Measurements from ENCODE around the gene PTPRD. TPM values are rescaled to one million over a fixed set of nuclear protein-coding genes. Genes with fewer than 3 reads are reported as not detected.

Gene PTPRD
- total RNA-seq, 2 donors from 2014 or later = 19.6 to 101 TPM

GRCh38 chr9:8521112-8521511 lies 2091.7 kb downstream of the PTPRD start:
- H3K4me3 ChIP-seq = no peak overlapping the region
- H3K4me1 ChIP-seq (ENCODE audit: control insufficient read depth in 1 of 2, low read depth in 2 of 2) = no peaks in the 10 kb centered on the region
- no peak overlapping the region for H3K27ac ChIP-seq
- ATAC-seq (ENCODE audit: insufficient number of reproducible peaks, low FRiP score, low read depth) (no peak), DNase-seq (ENCODE audit: low spot score) (no peak)
- no peaks in the 10 kb centered on the region for H3K9me3 ChIP-seq
- H3K27me3 ChIP-seq (replicated peaks; ENCODE audit: insufficient read depth) = no peaks in the 10 kb centered on the region
- TF ChIP-seq CTCF (IDR thresholded peaks at IDR 0.05) = no peak
- peaks cover 7% of the 10 kb centered on the region for H3K36me3 ChIP-seq

DNA sequence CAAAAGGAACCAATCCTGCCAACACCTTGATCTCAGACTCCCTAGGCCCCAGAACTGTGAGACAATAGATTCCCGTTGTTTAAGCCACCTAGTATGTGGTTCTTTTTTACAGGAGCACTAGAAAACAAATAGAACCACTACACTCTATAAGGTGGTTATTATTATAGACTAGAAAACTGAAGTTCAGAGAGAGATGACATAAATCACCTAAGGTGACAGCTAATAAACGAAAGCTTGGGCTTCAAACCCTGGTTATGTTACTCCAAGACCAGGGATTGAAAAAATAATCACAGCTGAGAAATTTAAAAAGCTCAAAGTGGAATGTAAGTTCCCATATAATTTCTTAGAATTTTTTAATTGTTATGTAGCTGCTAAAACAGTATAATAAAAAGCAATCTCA lies 2097.1 kb downstream of the PTPRD start:
- Histone ChIP-seq H3K36me3 (peaks cover 7% of the 10 kb centered on the region), H3K4me1 (ENCODE audit: control insufficient read depth in 1 of 2, low read depth in 2 of 2) (no peaks in the 10 kb centered on the region), H3K9me3 (no peaks in the 10 kb centered on the region), H3K27me3 (replicated peaks; ENCODE audit: insufficient read depth) (no peaks in the 10 kb centered on the region), H3K4me3 (no peak overlapping the region), H3K27ac (no peak overlapping the region)
- TF ChIP-seq CTCF (IDR thresholded peaks at IDR 0.05) = no peak
- ATAC-seq (ENCODE audit: insufficient number of reproducible peaks, low FRiP score, low read depth) = no peak
- no peak for DNase-seq (ENCODE audit: low spot score)

DNA sequence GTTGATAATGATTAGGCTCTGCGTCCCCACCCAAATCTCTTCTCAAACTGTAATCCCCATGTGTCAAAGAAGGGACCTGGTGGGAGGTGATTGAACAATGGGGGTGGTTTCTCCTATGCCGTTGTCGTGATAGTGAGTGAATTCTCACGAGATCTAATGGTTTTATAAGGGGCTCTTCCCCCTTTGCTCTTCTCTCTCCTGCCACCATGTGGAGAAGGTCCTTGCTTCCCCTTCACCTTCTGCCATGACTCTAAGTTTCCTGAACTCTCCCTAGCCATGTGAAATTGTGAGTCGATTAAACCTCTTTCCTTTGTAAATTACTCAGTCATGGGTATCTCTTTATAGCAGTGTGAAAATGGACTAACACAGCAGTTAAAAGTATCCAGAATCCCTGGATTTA lies 2098.0 kb downstream of the PTPRD start:
- Histone ChIP-seq H3K36me3 (peaks cover 7% of the 10 kb centered on the region), H3K27ac (no peak overlapping the region), H3K4me3 (no peak overlapping the region), H3K9me3 (no peaks in the 10 kb centered on the region), H3K4me1 (ENCODE audit: control insufficient read depth in 1 of 2, low read depth in 2 of 2) (no peaks in the 10 kb centered on the region), H3K27me3 (replicated peaks; ENCODE audit: insufficient read depth) (no peaks in the 10 kb centered on the region)
- DNase-seq (ENCODE audit: low spot score) = no peak
- TF ChIP-seq CTCF (IDR thresholded peaks at IDR 0.05) = no peak
- no peak for ATAC-seq (ENCODE audit: insufficient number of reproducible peaks, low FRiP score, low read depth)

DNA sequence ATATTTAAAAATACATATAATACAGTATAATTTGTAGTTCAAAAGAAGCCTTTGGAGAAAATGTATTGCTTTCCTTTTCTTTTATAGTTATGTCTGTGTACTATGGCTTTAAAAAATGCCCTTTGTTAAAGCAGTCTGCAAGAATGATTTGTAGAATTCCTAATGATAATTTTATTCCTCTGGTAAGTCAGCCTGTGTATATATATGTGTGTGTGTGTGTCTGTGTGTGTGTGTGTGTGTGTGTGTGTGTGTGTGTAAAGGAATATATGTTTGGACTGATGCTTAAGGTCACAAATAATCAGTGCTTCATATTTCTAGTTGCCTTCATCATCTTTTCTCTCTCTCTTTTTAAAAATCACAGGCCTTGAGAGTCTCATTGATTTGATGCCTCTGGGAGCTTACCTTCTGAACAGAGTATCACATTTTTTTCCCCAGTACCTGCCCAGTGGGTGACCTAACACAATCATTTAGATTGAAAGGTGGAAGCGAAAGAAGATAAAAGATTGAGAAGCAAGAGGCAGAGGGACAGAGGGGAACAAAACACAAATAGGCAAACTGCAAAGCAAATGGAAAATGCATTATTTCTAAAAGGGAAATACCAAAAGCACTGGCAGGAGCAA lies 2104.0 kb downstream of the PTPRD start:
- Histone ChIP-seq H3K27me3 (replicated peaks; ENCODE audit: insufficient read depth) (no peaks in the 10 kb centered on the region), H3K36me3 (no peaks in the 10 kb centered on the region), H3K4me1 (ENCODE audit: control insufficient read depth in 1 of 2, low read depth in 2 of 2) (no peaks in the 10 kb centered on the region), H3K4me3 (no peak overlapping the region), H3K27ac (no peak overlapping the region), H3K9me3 (no peaks in the 10 kb centered on the region)
- no peak for TF ChIP-seq CTCF (IDR thresholded peaks at IDR 0.05)
- ATAC-seq (ENCODE audit: insufficient number of reproducible peaks, low FRiP score, low read depth) = no peak
- no peak for DNase-seq (ENCODE audit: low spot score)

DNA sequence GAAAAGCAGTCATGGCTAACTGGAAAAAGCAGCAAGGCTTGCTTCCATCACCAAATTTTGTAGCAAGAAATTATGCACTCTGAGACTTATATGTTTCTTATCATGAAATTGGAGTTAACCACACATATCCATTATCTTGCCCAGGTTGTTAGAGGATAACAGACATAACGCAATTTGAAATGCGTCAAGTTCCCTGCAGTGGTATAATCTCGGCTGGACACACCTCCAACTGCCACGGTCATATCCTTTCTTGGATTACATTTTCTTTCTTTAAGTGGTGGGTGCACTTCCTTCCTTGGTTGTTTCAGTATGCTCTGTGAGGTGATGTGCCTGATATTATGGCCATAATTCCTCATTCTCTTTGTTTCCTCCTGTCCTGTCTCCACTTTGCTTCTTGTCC lies 2118.2 kb downstream of the PTPRD start:
- no peak for ATAC-seq (ENCODE audit: insufficient number of reproducible peaks, low FRiP score, low read depth)
- Histone ChIP-seq H3K4me1 (ENCODE audit: control insufficient read depth in 1 of 2, low read depth in 2 of 2) (no peaks in the 10 kb centered on the region), H3K36me3 (peaks cover 4% of the 10 kb centered on the region), H3K27ac (no peak overlapping the region), H3K27me3 (replicated peaks; ENCODE audit: insufficient read depth) (no peaks in the 10 kb centered on the region), H3K4me3 (no peak overlapping the region), H3K9me3 (no peaks in the 10 kb centered on the region)
- no peak for DNase-seq (ENCODE audit: low spot score)
- TF ChIP-seq CTCF (IDR thresholded peaks at IDR 0.05) = no peak
